Rectal smooth muscle tissue (tissue), 1 donor: Measurements from ENCODE around the gene ATP8B4.
"Not testable (repeated sequence)": the region's sequence is repeated elsewhere in the genome, so short reads cannot be mapped to it uniquely, and the experiment has no call there.

Experiments
- H3K27ac ChIP-seq: one replicate; pipeline ENCODE4 v1.7.0; 2013; ENCODE audit warnings: low read depth, low read length, inconsistent platforms
- H3K27me3 ChIP-seq: one replicate; pipeline ENCODE4 v1.7.0; 2013; ENCODE audit warnings: low read length; ENCODE audit not compliant: control insufficient read depth, insufficient read depth
- H3K36me3 ChIP-seq: one replicate; pipeline ENCODE4 v1.7.0; 2013; ENCODE audit warnings: low read length; ENCODE audit not compliant: control insufficient read depth, insufficient read depth
- H3K4me1 ChIP-seq: one replicate; pipeline ENCODE4 v1.7.0; 2013; ENCODE audit warnings: low read length; ENCODE audit not compliant: control insufficient read depth, insufficient read depth
- H3K4me3 ChIP-seq: one replicate; pipeline ENCODE4 v1.7.0; 2013; ENCODE audit warnings: low read length
- H3K9ac ChIP-seq: one replicate; pipeline ENCODE4 v1.7.0; 2013; ENCODE audit warnings: low read length

Gene ATP8B4

GRCh38 chr15:50095938-50096821 is 22.9 kb downstream of the ATP8B4 start:
- Histone ChIP-seq H3K36me3 (no peaks in the 10 kb centered on the region), H3K4me1 (no peaks in the 10 kb centered on the region), H3K9ac (no peak overlapping the region), H3K4me3 (no peak overlapping the region), H3K27ac (no peak overlapping the region), H3K27me3 (no peaks in the 10 kb centered on the region)

DNA sequence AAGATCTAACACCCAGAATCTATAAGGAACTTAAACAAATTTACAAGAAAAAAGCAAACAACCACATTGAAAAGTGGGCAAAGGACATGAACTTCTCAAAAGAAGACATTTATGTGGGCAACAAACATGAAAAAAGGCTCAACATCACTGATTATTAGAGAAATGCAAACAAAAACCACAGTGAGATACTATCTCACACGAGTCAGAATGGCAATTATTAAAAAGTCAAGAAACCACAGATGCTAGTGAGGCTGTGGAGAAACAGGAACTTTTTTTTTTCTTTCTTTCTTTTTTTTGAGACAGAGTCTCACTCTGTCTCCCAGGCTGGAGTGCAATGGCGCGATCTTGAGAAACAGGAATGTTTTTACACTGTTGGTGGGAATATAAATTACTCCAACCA is 29.6 kb downstream of the ATP8B4 start:
- not testable (repeated sequence) for H3K9ac ChIP-seq, H3K4me1 ChIP-seq, H3K4me3 ChIP-seq, H3K36me3 ChIP-seq, H3K27ac ChIP-seq, H3K27me3 ChIP-seq

GRCh38 chr15:50084932-50085331 is 34.1 kb downstream of the ATP8B4 start:
- no peak overlapping the region for H3K4me3 ChIP-seq
- no peak overlapping the region for H3K9ac ChIP-seq
- H3K27ac ChIP-seq, result no peak overlapping the region
- no peaks in the 10 kb centered on the region for H3K27me3 ChIP-seq
- no peaks in the 10 kb centered on the region for H3K36me3 ChIP-seq
- H3K4me1 ChIP-seq, result no peaks in the 10 kb centered on the region

- Histone ChIP-seq H3K4me1 (no peaks in the 10 kb centered on the region), H3K4me3 (no peak overlapping the region), H3K36me3 (no peaks in the 10 kb centered on the region), H3K9ac (no peak overlapping the region), H3K27ac (no peak overlapping the region), H3K27me3 (no peaks in the 10 kb centered on the region)
Measured at GRCh38 chr15:50083424-50084025, 35.5 kb downstream of the ATP8B4 start.

DNA sequence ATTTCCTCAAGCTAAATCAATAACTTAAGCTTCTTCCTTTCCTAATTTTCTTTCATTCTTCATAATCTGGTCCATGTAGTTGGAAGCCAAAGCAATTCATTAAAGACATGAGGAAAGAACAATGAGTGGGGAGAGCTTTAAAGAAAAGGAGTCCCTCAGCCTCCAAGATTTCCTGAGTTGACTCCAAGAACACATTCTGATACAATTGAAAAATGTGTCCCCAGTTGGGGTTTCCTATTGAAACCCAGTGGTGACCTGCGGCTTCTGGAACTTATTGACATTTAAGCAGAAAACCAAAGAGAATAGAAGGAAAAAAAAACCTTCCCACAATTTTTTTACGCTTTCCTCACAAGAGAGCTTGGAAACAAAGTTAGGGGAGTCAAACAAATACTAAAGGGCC is 37.0 kb downstream of the ATP8B4 start:
- Histone ChIP-seq H3K27me3 (no peaks in the 10 kb centered on the region), H3K9ac (no peak overlapping the region), H3K27ac (no peak overlapping the region), H3K36me3 (no peaks in the 10 kb centered on the region), H3K4me1 (peaks cover under 1% of the 10 kb centered on the region), H3K4me3 (no peak overlapping the region)

GRCh38 chr15:50077651-50078050 is 41.4 kb downstream of the ATP8B4 start:
- peaks cover 3% of the 10 kb centered on the region for H3K4me1 ChIP-seq
- H3K4me3 ChIP-seq, result no peak overlapping the region
- H3K27me3 ChIP-seq, result no peaks in the 10 kb centered on the region
- peak overlapping the region; percentile 63 for H3K27ac ChIP-seq
- H3K9ac ChIP-seq, result no peak overlapping the region
- no peaks in the 10 kb centered on the region for H3K36me3 ChIP-seq

DNA sequence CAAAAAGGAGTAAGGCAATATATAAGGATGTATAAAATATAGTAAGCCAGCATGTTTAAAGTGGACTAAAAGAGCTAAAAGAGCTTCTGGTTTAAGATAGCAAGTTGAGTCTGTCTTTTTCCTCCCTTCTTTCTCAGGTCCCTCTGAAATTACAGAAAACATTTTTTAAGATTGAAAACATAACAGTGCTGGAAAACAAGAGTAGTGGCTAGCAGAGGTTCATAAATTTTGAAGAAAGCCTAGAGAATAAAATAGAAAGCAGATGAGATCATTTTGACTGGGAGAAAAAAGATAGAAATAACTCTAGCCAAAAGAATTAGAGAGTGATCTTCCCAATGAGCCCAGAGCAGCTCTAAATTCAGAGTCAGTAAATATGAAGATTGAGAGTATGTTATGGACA is 41.9 kb downstream of the ATP8B4 start:
- peaks cover 3% of the 10 kb centered on the region for H3K4me1 ChIP-seq
- H3K27ac ChIP-seq, result peak overlapping the region; percentile 63
- no peaks in the 10 kb centered on the region for H3K36me3 ChIP-seq
- no peak overlapping the region for H3K9ac ChIP-seq
- H3K4me3 ChIP-seq, result no peak overlapping the region
- H3K27me3 ChIP-seq, result no peaks in the 10 kb centered on the region

DNA sequence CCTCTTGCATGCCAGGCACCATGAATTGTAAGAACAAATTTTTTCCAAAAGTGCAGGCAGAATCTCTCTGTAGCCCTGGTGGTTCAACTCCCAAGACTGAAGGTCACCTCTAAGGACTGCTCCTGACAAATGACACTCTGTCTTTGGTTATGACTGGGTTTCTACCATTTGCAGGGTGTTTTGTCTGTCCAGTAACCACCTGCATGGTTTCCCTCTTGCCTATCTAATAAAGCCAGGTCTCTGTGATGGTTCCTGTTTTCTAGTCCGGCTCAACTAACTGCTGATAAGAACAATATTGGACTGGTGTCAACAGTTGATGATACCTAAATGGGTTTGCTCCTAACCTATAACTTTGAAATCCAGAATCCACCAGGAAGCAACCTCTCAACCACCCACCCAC is 43.7 kb downstream of the ATP8B4 start:
- H3K4me1 ChIP-seq, result peaks cover 3% of the 10 kb centered on the region
- no peak overlapping the region for H3K4me3 ChIP-seq
- H3K9ac ChIP-seq, result no peak overlapping the region
- no peak overlapping the region for H3K27ac ChIP-seq
- no peaks in the 10 kb centered on the region for H3K36me3 ChIP-seq
- H3K27me3 ChIP-seq, result no peaks in the 10 kb centered on the region

GRCh38 chr15:50071551-50072258 is 47.3 kb downstream of the ATP8B4 start:
- H3K27ac ChIP-seq, result no peak overlapping the region
- H3K4me1 ChIP-seq, result no peaks in the 10 kb centered on the region
- H3K9ac ChIP-seq, result no peak overlapping the region
- no peak overlapping the region for H3K4me3 ChIP-seq
- no peaks in the 10 kb centered on the region for H3K36me3 ChIP-seq
- H3K27me3 ChIP-seq, result no peaks in the 10 kb centered on the region

GRCh38 chr15:50068016-50068415 is 51.0 kb downstream of the ATP8B4 start:
- Histone ChIP-seq H3K4me1 (no peaks in the 10 kb centered on the region), H3K4me3 (no peak overlapping the region), H3K36me3 (no peaks in the 10 kb centered on the region), H3K9ac (no peak overlapping the region), H3K27ac (no peak overlapping the region), H3K27me3 (no peaks in the 10 kb centered on the region)

- Histone ChIP-seq H3K4me3 (no peak overlapping the region), H3K27me3 (no peaks in the 10 kb centered on the region), H3K36me3 (no peaks in the 10 kb centered on the region), H3K9ac (no peak overlapping the region), H3K27ac (peak overlapping the region; percentile 34), H3K4me1 (no peaks in the 10 kb centered on the region)
Measured at GRCh38 chr15:50067254-50067653, 51.8 kb downstream of the ATP8B4 start.

GRCh38 chr15:50066666-50067065 is 52.4 kb downstream of the ATP8B4 start:
- no peaks in the 10 kb centered on the region for H3K4me1 ChIP-seq
- no peak overlapping the region for H3K9ac ChIP-seq
- H3K27me3 ChIP-seq, result no peaks in the 10 kb centered on the region
- no peak overlapping the region for H3K27ac ChIP-seq
- H3K36me3 ChIP-seq, result no peaks in the 10 kb centered on the region
- no peak overlapping the region for H3K4me3 ChIP-seq
